Loucy (cell line): ENCODE measurements around the gene PCGF1.

ENCODE experiments used
- CTCF ChIP-seq: fragments of 200-600 bp; sonication (generic); conservative IDR thresholded peaks from 2 replicates; pipeline ENCODE4 v1.5.1; 2014; ENCODE audit warnings: mild to moderate bottlenecking, antibody characterized with exemption, low read length
- EZH2phosphoT487 ChIP-seq: fragments of 200-600 bp; IDR thresholded peaks from 2 replicates; pipeline ENCODE4 v1.6.1; 2018; ENCODE audit warnings: antibody characterized with exemption, mild to moderate bottlenecking, moderate library complexity, borderline replicate concordance

- TF ChIP-seq CTCF = peak; percentile 46
- no peak for TF ChIP-seq EZH2phosphoT487
Observed at GRCh38 chr2:74461187-74462053, 46.1 kb downstream of the PCGF1 start.
